IMR-90 (cell line): ENCODE results near the gene KRTAP5-1.

Source experiments
- FOS ChIP-seq: fragments of 150-350 bp; IDR thresholded peaks from 2 replicates; pipeline ENCODE4 v1.6.1; 2016; ENCODE audit warnings: low read depth, low read length
- RAD21 ChIP-seq: IDR thresholded peaks from 2 replicates; pipeline ENCODE4 v1.6.1; 2012; ENCODE audit warnings: low read length, improper control_type of control experiment

- no peak for TF ChIP-seq RAD21
- TF ChIP-seq FOS: no peak
Measured at GRCh38 chr11:1600626-1601025, 15.5 kb upstream of the KRTAP5-1 start.
